NB4 (cell line): ENCODE data around the gene SH3GL2.

Experiments used
- DNase-seq: peaks from one replicate; pipeline ENCODE4 v3.0.0; 2010; ENCODE audit warnings: low read depth
- H3K4me3 ChIP-seq: one replicate; pipeline ENCODE4 v1.5.1; 2011; ENCODE audit warnings: mild to moderate bottlenecking, low read depth, low read length, moderate library complexity
- MYC ChIP-seq: IDR thresholded peaks from 2 replicates; pipeline ENCODE4 v1.6.1; 2011; ENCODE audit warnings: low read depth, low read length
- POLR2A ChIP-seq: IDR thresholded peaks from 2 replicates; pipeline ENCODE4 v1.6.1; 2011; ENCODE audit warnings: mild to moderate bottlenecking; ENCODE audit not compliant: insufficient read length; ENCODE audit errors: extremely low read depth
- TF ChIP-seq, protein P1 (sequence below): IDR thresholded peaks from one replicate; pipeline ENCODE4 v1.5.1; 2012; ENCODE audit warnings: low read depth, low read length
- TF ChIP-seq, protein P2 (sequence below): IDR thresholded peaks from 2 replicates; pipeline ENCODE4 v1.6.1; 2011; ENCODE audit warnings: low read depth, low read length

SH3GL2 gene

DNA sequence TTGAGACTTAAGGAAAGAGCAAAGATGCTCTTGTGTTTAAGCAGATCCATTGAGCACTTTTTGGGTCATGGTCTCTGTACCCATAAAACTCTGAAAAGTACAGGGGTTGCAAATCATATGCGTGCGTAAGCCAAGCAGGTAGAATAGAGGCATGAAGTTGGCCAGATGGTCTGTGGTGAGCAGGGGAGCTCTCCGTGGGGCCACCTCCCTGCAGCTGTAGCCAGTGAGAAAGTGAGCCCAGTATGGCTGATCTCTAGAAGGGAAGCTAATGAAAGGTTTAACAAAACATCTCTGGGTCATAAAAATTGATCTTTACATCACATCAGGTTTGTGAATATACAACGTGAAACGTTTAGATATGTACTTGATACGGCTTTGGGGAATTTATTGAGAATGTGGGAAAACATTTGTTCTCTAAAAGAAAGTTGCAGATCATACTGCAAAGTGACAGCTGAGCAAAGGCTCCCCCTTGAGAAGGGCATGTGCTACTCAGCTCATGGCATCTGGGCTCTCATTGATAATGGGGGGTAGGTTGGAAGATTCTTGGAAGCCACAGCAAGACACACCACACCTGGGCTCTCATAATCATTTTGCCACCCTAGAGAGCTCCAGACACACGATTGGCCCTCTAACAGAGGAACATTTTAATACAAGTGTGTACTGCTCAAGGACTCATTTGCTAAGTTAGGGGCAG is 30.6 kb downstream of the SH3GL2 start:
- no peak overlapping the region for H3K4me3 ChIP-seq
- TF ChIP-seq, protein P1, sequence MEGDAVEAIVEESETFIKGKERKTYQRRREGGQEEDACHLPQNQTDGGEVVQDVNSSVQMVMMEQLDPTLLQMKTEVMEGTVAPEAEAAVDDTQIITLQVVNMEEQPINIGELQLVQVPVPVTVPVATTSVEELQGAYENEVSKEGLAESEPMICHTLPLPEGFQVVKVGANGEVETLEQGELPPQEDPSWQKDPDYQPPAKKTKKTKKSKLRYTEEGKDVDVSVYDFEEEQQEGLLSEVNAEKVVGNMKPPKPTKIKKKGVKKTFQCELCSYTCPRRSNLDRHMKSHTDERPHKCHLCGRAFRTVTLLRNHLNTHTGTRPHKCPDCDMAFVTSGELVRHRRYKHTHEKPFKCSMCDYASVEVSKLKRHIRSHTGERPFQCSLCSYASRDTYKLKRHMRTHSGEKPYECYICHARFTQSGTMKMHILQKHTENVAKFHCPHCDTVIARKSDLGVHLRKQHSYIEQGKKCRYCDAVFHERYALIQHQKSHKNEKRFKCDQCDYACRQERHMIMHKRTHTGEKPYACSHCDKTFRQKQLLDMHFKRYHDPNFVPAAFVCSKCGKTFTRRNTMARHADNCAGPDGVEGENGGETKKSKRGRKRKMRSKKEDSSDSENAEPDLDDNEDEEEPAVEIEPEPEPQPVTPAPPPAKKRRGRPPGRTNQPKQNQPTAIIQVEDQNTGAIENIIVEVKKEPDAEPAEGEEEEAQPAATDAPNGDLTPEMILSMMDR, result no peak
- TF ChIP-seq POLR2A (no peak), MYC (no peak)
- TF ChIP-seq, protein P2, sequence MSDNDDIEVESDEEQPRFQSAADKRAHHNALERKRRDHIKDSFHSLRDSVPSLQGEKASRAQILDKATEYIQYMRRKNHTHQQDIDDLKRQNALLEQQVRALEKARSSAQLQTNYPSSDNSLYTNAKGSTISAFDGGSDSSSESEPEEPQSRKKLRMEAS, result no peak
- DNase-seq, result no peak

DNA sequence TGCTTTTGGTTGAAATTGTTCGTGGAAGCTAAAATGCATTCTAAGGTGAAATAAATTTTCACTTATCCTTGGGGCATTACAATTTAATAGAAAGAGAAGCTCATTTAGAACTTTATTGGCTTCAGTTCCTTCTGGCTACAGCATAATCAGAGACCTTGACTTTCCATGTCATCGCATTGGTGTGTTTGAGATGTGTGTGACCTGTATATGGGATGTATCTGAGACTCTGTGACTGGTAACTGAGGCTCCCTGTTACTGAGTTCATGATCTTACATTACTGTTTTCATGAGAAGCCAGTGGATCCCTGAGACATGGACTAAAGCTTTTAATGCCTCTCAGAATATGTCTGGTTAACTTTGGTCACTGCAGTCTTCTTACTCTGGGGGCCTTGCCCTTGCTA is 32.5 kb downstream of the SH3GL2 start:
- H3K4me3 ChIP-seq, result no peak overlapping the region
- TF ChIP-seq, protein P2, result no peak
- TF ChIP-seq, protein P1, result no peak
- no peak for TF ChIP-seq MYC
- no peak for TF ChIP-seq POLR2A
- no peak for DNase-seq

DNA sequence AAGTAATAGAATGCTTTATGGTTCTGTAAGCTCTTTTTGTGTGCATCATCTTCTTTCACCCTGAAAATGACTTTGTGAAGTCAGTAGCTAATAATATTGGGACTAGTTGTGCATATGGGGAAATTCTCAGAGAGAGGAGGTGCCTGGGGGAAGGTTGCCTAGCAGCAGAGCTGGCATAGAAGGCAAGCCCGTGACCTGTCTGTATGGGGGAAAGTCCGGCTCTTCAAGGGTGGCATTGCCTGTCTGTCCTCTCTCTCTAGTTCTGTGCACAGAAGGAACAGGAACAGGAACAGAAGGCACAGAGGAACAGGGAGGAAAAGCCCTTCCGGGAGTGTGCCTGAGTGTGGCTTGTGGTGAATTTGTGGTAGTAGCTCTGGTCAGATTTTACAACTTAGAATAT is 33.1 kb downstream of the SH3GL2 start:
- DNase-seq, result no peak
- H3K4me3 ChIP-seq, result no peak overlapping the region
- no peak for TF ChIP-seq MYC
- TF ChIP-seq, protein P1, result no peak
- no peak for TF ChIP-seq POLR2A
- TF ChIP-seq, protein P2, result no peak

- no peak for DNase-seq
- TF ChIP-seq MYC (no peak), POLR2A (no peak)
- TF ChIP-seq, protein P2, result no peak
- TF ChIP-seq, protein P1, result no peak
Observed at GRCh38 chr9:17613758-17614157, 34.9 kb downstream of the SH3GL2 start.

GRCh38 chr9:17614250-17614649 is 35.4 kb downstream of the SH3GL2 start:
- no peak for DNase-seq
- TF ChIP-seq, protein P2, result no peak
- no peak for TF ChIP-seq MYC
- no peak for TF ChIP-seq POLR2A
- TF ChIP-seq, protein P1, result no peak
- H3K4me3 ChIP-seq, result no peak overlapping the region

More at GRCh38 chr9:17613758-17614157, 34.9 kb downstream of the SH3GL2 start:
- no peak overlapping the region for H3K4me3 ChIP-seq
